K562 (cell line): Measurements from ENCODE around the gene ZNF41. TPM values are rescaled to one million over a fixed set of nuclear protein-coding genes. Genes with fewer than 3 reads are reported as not detected.

Experiments used
- ATAC-seq: fragments of 200-7000 bp; cut with Tn5 transposase; 3 replicates; pipeline ENCODE4 v1.9.1; 2020; ENCODE audit warnings: moderate library complexity
- BruUV-seq: library from RNA; stranded (reverse); fragments of 400-500 nt; replicated peaks from 2 replicates; lab custom pipeline; 2021; lab: Mats Ljungman, UMichigan
- CTCF ChIA-PET: fragments of 300-600 bp; formaldehyde crosslinking; extraction: SDS; loops from one replicate; lab custom pipeline; 2021; ENCODE audit warnings: low intra/inter-chr PET ratio; lab: Yijun Ruan, JAX
- POLR2A ChIA-PET: fragments of 300-600, 350-650 bp; sonication (Branson Sonifier 250); formaldehyde crosslinking; extraction: SDS; loops from one replicate; lab custom pipeline; 2021; ENCODE audit warnings: antibody characterized with exemption, inconsistent platforms; lab: Yijun Ruan, JAX
- DNase-seq, 4 experiments: peaks; one replicate each; pipeline versions ENCODE4 v3.0.0 to v3.0.0-alpha.2; 2011 to 2018; ENCODE audit warnings: low spot score in 3 of 4, mixed read lengths in 3 of 4; ENCODE audit errors: extremely low read depth in 1 of 4
- FAIRE-seq: peaks from 2 replicates; lab custom pipeline; 2011; peaks lifted over from hg19 to GRCh38; lab: Jason Lieb, UNC
- H2AFZ ChIP-seq: 2 replicates; pipeline ENCODE4 v1.6.0; 2011; ENCODE audit warnings: low read depth, low read length, control low read depth, inconsistent platforms
- H3K27ac ChIP-seq: fragments of 200-600 bp; 3 replicates; pipeline ENCODE4 v1.8.0; 2011; ENCODE audit warnings: low read depth, mild to moderate bottlenecking, control low read depth, inconsistent platforms, low read length, moderate library complexity, mixed read lengths; ENCODE audit errors: extremely low read depth
- H3K27me3 ChIP-seq, 2 experiments: fragments of 300-600 bp in 1 of 2; 2 replicates in 1 of 2; 3 replicates in 1 of 2; pipeline versions ENCODE4 v1.6.0 to v1.8.0; 2011; ENCODE audit warnings: inconsistent platforms in 2 of 2, low read length in 2 of 2, mild to moderate bottlenecking in 1 of 2, mixed read lengths in 1 of 2, moderate library complexity in 1 of 2; ENCODE audit not compliant: control insufficient read depth in 2 of 2, insufficient read depth in 2 of 2
- H3K36me3 ChIP-seq: fragments of 300-600 bp; 3 replicates; pipeline ENCODE4 v1.8.0; 2011; ENCODE audit warnings: mild to moderate bottlenecking, low read length, inconsistent platforms; ENCODE audit not compliant: control insufficient read depth, insufficient read depth
- H3K4me1 ChIP-seq, 2 experiments: fragments of 200-600 bp in 1 of 2; replicated peaks in 1 of 2; 2 replicates in 1 of 2; 3 replicates in 1 of 2; pipeline versions ENCODE4 v1.5.1 to v1.8.0; 2011; ENCODE audit warnings: inconsistent platforms in 2 of 2, low read length in 2 of 2, mild to moderate bottlenecking in 1 of 2, mixed read lengths in 1 of 2, moderate library complexity in 1 of 2; ENCODE audit not compliant: control insufficient read depth in 2 of 2, insufficient read depth in 2 of 2
- H3K4me2 ChIP-seq: 2 replicates; pipeline ENCODE4 v1.6.1; 2011; ENCODE audit warnings: low read length, control low read depth, inconsistent platforms, mixed read lengths; ENCODE audit not compliant: insufficient read depth
- H3K4me3 ChIP-seq: fragments of 200-600 bp; sonication (generic), shearing (Covaris generic); 2 replicates; pipeline ENCODE4 v1.5.1; 2016; ENCODE audit warnings: control low read depth, inconsistent platforms
- H3K79me2 ChIP-seq: fragments of 200-600 bp; 3 replicates; pipeline ENCODE4 v1.8.0; 2011; ENCODE audit warnings: low read length, inconsistent platforms; ENCODE audit not compliant: control insufficient read depth, insufficient read depth
- H3K9ac ChIP-seq, 2 experiments: 2 replicates each; pipeline versions ENCODE4 v1.6.0 to v1.6.1; 2011; ENCODE audit warnings: low read depth in 2 of 2, low read length in 2 of 2, control low read depth in 1 of 2, inconsistent platforms in 1 of 2, mild to moderate bottlenecking in 1 of 2, mixed read lengths in 1 of 2; ENCODE audit not compliant: insufficient read depth in 1 of 2
- H3K9me1 ChIP-seq: one replicate; pipeline ENCODE4 v1.6.0; 2011; ENCODE audit warnings: inconsistent platforms, mild to moderate bottlenecking, low read length, moderate library complexity; ENCODE audit not compliant: control insufficient read depth, insufficient read depth
- H3K9me3 ChIP-seq: replicated peaks from 2 replicates; pipeline ENCODE4 v1.5.1; 2011; ENCODE audit warnings: low read depth, low read length, inconsistent platforms; ENCODE audit not compliant: control insufficient read depth, insufficient read depth
- H4K20me1 ChIP-seq: replicated peaks from 2 replicates; pipeline ENCODE4 v1.6.1; 2011; ENCODE audit warnings: low read length, inconsistent platforms, mixed read lengths; ENCODE audit not compliant: control insufficient read depth, insufficient read depth
- CEBPG ChIP-seq, 3 experiments: fragments of 200-800 bp in 1 of 3; sonication (Bioruptor generic) in 1 of 3; sonication (generic) in 1 of 3; formaldehyde crosslinking in 1 of 3; IDR thresholded peaks in 2 of 3; conservative IDR thresholded peaks in 1 of 3; 2 replicates each; pipeline versions ENCODE4 v1.6.1 to v1.8.0; 2016 to 2022; ENCODE audit warnings: missing compliant biosample characterization in 2 of 3, missing genetic modification characterization in 2 of 3, mild to moderate bottlenecking in 1 of 3, missing genetic modification reagents in 1 of 3
- EZH2 ChIP-seq: IDR thresholded peaks from 2 replicates; pipeline ENCODE4 v1.6.1; 2012; ENCODE audit warnings: low read depth, mild to moderate bottlenecking, inconsistent platforms, low read length, borderline replicate concordance
- PRMT5 ChIP-seq: sonication (generic); formaldehyde crosslinking; IDR thresholded peaks from 2 replicates; pipeline ENCODE4 v1.5.0; 2020; ENCODE audit warnings: missing genetic modification reagents
- SMC3 ChIP-seq: conservative IDR thresholded peaks from 2 replicates; pipeline ENCODE4 v1.6.1; 2011; ENCODE audit warnings: low read depth, low read length, improper control_type of control experiment; ENCODE audit not compliant: insufficient read depth
- WGBS: fragments of 100-300 bp; shearing (Covaris generic); methylation state at CpG from one replicate; pipeline ENCODE4 v1.1.6; 2016; ENCODE audit warnings: low coverage, mixed read lengths; ENCODE audit not compliant: insufficient coverage; ENCODE audit errors: missing lambda C conversion rate; 5-methylcytosine and 5-hydroxymethylcytosine counted together
- in situ Hi-C: fragments of 300-500 bp; cut with MboI; formaldehyde crosslinking; loops from 4 replicates; pipeline ENCODE4 v1.15.0; 2018; ENCODE audit warnings: inconsistent platforms, mixed read lengths
- intact Hi-C: fragments of 100-400 bp; cut with micrococcal nuclease; formaldehyde crosslinking; loops from 2 replicates; pipeline ENCODE4 v1.14.2; 2022
- polyA plus RNA-seq, 8 experiments: library from polyadenylated mRNA; depleted of rRNA in 4 of 8; stranded (reverse) in 5 of 8; unstranded in 3 of 8; fragments of >200 nt; fragmentation: Nextera tagmentation in 2 of 8; fragmentation: Illumina TruSeq in 1 of 8; extraction: Ambion mirVana in 2 of 8; extraction: Trizol in 1 of 8; gene quantifications; 2 replicates each; pipeline versions ENCODE4 v1.2.1 to v1.2.3, GENCODE V29; 2011 to 2014; ENCODE audit warnings: inconsistent platforms in 1 of 8, missing spikeins in 1 of 8
- total RNA-seq, 7 experiments: library from RNA; depleted of rRNA in 6 of 7; stranded (reverse); fragments of >200 nt in 6 of 7; fragmentation: Illumina TruSeq in 2 of 7; extraction: Trizol in 2 of 7; gene quantifications; 2 replicates each; pipeline versions ENCODE4 v1.2.1 to v1.2.3, GENCODE V29; 2011 to 2021; ENCODE audit warnings: low replicate concordance in 1 of 7
- TF ChIP-seq, protein P1 (sequence below), 3 experiments: IDR thresholded peaks in 2 of 3; conservative IDR thresholded peaks in 1 of 3; 2 replicates each; pipeline ENCODE4 v1.5.1; 2011 to 2012; ENCODE audit warnings: low read length in 3 of 3, mild to moderate bottlenecking in 3 of 3, control low read depth in 2 of 3, improper control_type of control experiment in 1 of 3, inconsistent platforms in 1 of 3, low read depth in 1 of 3, mixed read lengths in 1 of 3, moderate library complexity in 1 of 3; ENCODE audit not compliant: insufficient read depth in 2 of 3
- TF ChIP-seq, protein P2 (sequence below), 2 experiments: fragments of 450-650 bp in 1 of 2; sonication (generic) in 1 of 2; formaldehyde crosslinking in 1 of 2; IDR thresholded peaks in 1 of 2; conservative IDR thresholded peaks in 1 of 2; 2 replicates each; pipeline versions ENCODE4 v1.6.1 to v1.8.1; 2016 to 2023; ENCODE audit warnings: mild to moderate bottlenecking in 2 of 2, moderate library complexity in 2 of 2, inconsistent platforms in 1 of 2, missing genetic modification reagents in 1 of 2
- TF ChIP-seq, protein P3 (sequence below), 2 experiments: fragments of 450-650 bp; formaldehyde crosslinking in 1 of 2; IDR thresholded peaks; 2 replicates each; pipeline versions ENCODE4 v1.4.0 to v1.6.1; 2014 to 2020; ENCODE audit warnings: mild to moderate bottlenecking in 2 of 2, borderline replicate concordance in 1 of 2, low read depth in 1 of 2

Gene ZNF41
- total and polyA plus RNA-seq, 9 of the 15 experiments (the other 6 are each of a cell fraction or from before 2014, with no cell fraction given) = 0.53 to 8.6 (median 6.6) TPM

DNA sequence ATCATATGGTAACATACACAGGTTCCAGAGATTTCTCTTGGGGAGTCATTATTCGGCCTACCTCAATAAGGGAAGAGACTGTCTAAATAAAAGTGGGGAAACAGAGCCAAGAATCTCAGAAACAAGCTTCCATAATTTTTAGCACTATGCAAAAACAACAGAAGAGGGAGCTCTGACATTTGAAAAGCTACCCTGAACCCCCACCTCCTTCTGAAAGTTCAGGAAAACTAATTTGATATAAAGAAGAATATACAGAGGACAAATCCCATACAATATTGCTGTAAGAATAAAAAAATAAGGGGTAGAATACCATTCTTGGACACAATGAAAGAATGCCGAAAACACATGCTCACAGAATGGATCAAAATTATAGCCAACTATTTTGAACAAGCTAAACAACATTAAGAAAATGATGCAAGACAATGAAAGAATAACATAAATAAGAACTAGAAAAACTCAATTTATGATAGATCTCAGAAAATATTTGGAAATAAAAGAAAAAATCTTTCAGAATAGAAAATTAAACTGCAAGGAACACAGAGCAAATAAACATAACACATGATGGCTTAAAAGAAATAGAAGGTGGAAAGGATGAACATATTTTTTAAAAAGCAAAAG is 14.4 kb upstream of the ZNF41 start:
- no TSS peak for BruUV-seq
- H3K4me2 ChIP-seq = no peak overlapping the region
- H2AFZ ChIP-seq = no peak overlapping the region
- H3K36me3 ChIP-seq = no peaks in the 10 kb centered on the region
- H3K79me2 ChIP-seq = no peaks in the 10 kb centered on the region
- H3K27ac ChIP-seq = no peak overlapping the region
- no peaks in the 10 kb centered on the region; the same call in 1 of the 2 replicates for H4K20me1 ChIP-seq
- ChIA-PET POLR2A (interaction anchor here (0.7 to 1.2 kb wide), 4 partner anchors 9 to 312 kb away, joined by 3 read pairs; no protein-coding TSS in a partner anchor), CTCF (interaction anchor here (0.7 to 3.0 kb wide), 4 partner anchors 26 to 997 kb away, joined by 3 to 23 read pairs (median 3); no protein-coding TSS in a partner anchor)
- no peak overlapping the region for H3K4me3 ChIP-seq
- H3K9ac ChIP-seq = no peak overlapping the region
- H3K9me1 ChIP-seq = no peaks in the 10 kb centered on the region
- no peak for FAIRE-seq
- intact Hi-C loops (loop anchor here (1.0 kb wide), 1 partner anchor 26 kb away; no protein-coding TSS in a partner anchor), in situ Hi-C loops (no loop called here)
- H3K4me1 ChIP-seq = no peaks in the 10 kb centered on the region
- no peaks in the 10 kb centered on the region for H3K9me3 ChIP-seq
- WGBS = 14% methylated on average over 2 of the region's 2 CpGs
- no peaks in the 10 kb centered on the region for H3K27me3 ChIP-seq
- peak in 2 of 4 experiments; percentile 16 to 18 for DNase-seq
- ATAC-seq = 0 out of 3 replicates have a peak, but pooled peaks have one; percentile 41
- no peak for TF ChIP-seq CEBPG (CRISPR knock-in tag; IDR thresholded peaks at IDR 0.05)
- peak in 1 of 2 experiments; percentile 53; a peak in 1 of 4 replicates for TF ChIP-seq CEBPG (tag; conservative IDR thresholded peaks at IDR 0.05 in 1 of 2, IDR thresholded peaks at IDR 0.05 in 1 of 2)
- no peak for TF ChIP-seq EZH2
- TF ChIP-seq, protein P1, sequence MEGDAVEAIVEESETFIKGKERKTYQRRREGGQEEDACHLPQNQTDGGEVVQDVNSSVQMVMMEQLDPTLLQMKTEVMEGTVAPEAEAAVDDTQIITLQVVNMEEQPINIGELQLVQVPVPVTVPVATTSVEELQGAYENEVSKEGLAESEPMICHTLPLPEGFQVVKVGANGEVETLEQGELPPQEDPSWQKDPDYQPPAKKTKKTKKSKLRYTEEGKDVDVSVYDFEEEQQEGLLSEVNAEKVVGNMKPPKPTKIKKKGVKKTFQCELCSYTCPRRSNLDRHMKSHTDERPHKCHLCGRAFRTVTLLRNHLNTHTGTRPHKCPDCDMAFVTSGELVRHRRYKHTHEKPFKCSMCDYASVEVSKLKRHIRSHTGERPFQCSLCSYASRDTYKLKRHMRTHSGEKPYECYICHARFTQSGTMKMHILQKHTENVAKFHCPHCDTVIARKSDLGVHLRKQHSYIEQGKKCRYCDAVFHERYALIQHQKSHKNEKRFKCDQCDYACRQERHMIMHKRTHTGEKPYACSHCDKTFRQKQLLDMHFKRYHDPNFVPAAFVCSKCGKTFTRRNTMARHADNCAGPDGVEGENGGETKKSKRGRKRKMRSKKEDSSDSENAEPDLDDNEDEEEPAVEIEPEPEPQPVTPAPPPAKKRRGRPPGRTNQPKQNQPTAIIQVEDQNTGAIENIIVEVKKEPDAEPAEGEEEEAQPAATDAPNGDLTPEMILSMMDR (IDR thresholded peaks at IDR 0.05 in 2 of 3, conservative IDR thresholded peaks at IDR 0.05 in 1 of 3; ENCODE audit: insufficient read depth in 2 of 3, low read depth in 1 of 3, low read length in 3 of 3) = peak; percentile 43 to 71 (median 45); a peak in 4 of 6 replicates
- 0 out of 2 replicates have a peak, but pooled peaks have one; percentile 22 for TF ChIP-seq SMC3
- TF ChIP-seq, protein P2, sequence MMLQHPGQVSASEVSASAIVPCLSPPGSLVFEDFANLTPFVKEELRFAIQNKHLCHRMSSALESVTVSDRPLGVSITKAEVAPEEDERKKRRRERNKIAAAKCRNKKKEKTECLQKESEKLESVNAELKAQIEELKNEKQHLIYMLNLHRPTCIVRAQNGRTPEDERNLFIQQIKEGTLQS (IDR thresholded peaks at IDR 0.05) = peak; percentile 46; the same call in 1 of the 2 replicates
- TF ChIP-seq, protein P2 (CRISPR knock-in tag; conservative IDR thresholded peaks at IDR 0.05) = no peak
- TF ChIP-seq PRMT5 (CRISPR knock-in tag) = no peak
- TF ChIP-seq, protein P3, sequence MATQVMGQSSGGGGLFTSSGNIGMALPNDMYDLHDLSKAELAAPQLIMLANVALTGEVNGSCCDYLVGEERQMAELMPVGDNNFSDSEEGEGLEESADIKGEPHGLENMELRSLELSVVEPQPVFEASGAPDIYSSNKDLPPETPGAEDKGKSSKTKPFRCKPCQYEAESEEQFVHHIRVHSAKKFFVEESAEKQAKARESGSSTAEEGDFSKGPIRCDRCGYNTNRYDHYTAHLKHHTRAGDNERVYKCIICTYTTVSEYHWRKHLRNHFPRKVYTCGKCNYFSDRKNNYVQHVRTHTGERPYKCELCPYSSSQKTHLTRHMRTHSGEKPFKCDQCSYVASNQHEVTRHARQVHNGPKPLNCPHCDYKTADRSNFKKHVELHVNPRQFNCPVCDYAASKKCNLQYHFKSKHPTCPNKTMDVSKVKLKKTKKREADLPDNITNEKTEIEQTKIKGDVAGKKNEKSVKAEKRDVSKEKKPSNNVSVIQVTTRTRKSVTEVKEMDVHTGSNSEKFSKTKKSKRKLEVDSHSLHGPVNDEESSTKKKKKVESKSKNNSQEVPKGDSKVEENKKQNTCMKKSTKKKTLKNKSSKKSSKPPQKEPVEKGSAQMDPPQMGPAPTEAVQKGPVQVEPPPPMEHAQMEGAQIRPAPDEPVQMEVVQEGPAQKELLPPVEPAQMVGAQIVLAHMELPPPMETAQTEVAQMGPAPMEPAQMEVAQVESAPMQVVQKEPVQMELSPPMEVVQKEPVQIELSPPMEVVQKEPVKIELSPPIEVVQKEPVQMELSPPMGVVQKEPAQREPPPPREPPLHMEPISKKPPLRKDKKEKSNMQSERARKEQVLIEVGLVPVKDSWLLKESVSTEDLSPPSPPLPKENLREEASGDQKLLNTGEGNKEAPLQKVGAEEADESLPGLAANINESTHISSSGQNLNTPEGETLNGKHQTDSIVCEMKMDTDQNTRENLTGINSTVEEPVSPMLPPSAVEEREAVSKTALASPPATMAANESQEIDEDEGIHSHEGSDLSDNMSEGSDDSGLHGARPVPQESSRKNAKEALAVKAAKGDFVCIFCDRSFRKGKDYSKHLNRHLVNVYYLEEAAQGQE (IDR thresholded peaks at IDR 0.05; ENCODE audit: borderline replicate concordance) = peak; percentile 68; the same call in 1 of the 2 replicates
- TF ChIP-seq, protein P3 (CRISPR knock-in tag; IDR thresholded peaks at IDR 0.05; ENCODE audit: low read depth) = no peak
